Adrenal gland (tissue), 12 donors: ENCODE results near the gene NTMT2. TPM values are rescaled to one million over a fixed set of nuclear protein-coding genes. Genes with fewer than 3 reads are reported as not detected.
A peak's percentile ranks its signal among the peaks of the same experiment; 100 is the strongest.

Source experiments
- DNase-seq, 7 donors: peaks; one replicate each; pipeline ENCODE4 v3.0.0-alpha.2; 2019 to 2020
- H3K27ac ChIP-seq, 5 donors: fragments of 200-600 bp; sonication (generic) in 4 of 5; 1 replicate in 3 of 5; 2 replicates in 2 of 5; pipeline versions ENCODE4 v1.5.1 to v1.8.0; 2016 to 2020; ENCODE audit warnings: mild to moderate bottlenecking in 1 of 5
- H3K27me3 ChIP-seq: fragments of 200-600 bp; 2 replicates; pipeline ENCODE4 v1.8.0; 2021
- H3K36me3 ChIP-seq, 2 donors: fragments of 200-600 bp; replicated peaks in 1 of 2; 1 replicate in 1 of 2; 2 replicates in 1 of 2; pipeline versions ENCODE4 v1.5.1 to v1.8.0; 2018 to 2022
- H3K4me1 ChIP-seq, 2 donors: fragments of 200-600 bp; replicated peaks in 1 of 2; 1 replicate in 1 of 2; 2 replicates in 1 of 2; pipeline versions ENCODE4 v1.5.1 to v1.8.0; 2018 to 2021
- H3K4me3 ChIP-seq, 4 donors: fragments of 200-600 bp; sonication (generic) in 3 of 4; one replicate each; pipeline ENCODE4 v1.5.1; 2016 to 2018
- H3K9me3 ChIP-seq, 3 donors: fragments of 200-600 bp; sonication (generic) in 1 of 3; replicated peaks in 1 of 3; 1 replicate in 2 of 3; 2 replicates in 1 of 3; pipeline versions ENCODE4 v1.5.1 to v1.8.0; 2016 to 2021
- POLR2A ChIP-seq, 2 donors: fragments of 450-650 bp; IDR thresholded peaks; one replicate each; pipeline ENCODE4 v1.6.1; 2017; ENCODE audit warnings: antibody characterized with exemption in 2 of 2, mild to moderate bottlenecking in 2 of 2, moderate library complexity in 1 of 2
- WGBS, 4 donors: extraction: QIAGEN DNeasy Blood & Tissue Kit in 2 of 4; methylation state at CpG; one replicate each; pipeline versions ENCODE4 v1.1.5 to v1.1.7; 2013 to 2017; 5-methylcytosine and 5-hydroxymethylcytosine counted together
- intact Hi-C, 2 donors: fragments of 100-400 bp; cut with DNase I; formaldehyde crosslinking; loops; one replicate each; pipeline versions ENCODE4 v1.14.1 to v1.15.0; 2022 to 2023
- polyA plus RNA-seq, 3 donors: library from polyadenylated mRNA; stranded (reverse); fragments of 200-250 nt in 2 of 3; fragments of 350-450 nt in 1 of 3; fragmentation: Illumina TruSeq in 1 of 3; extraction: RNeasy Lipid Tissue Mini Kit (QIAGEN cat#74804) in 1 of 3; gene quantifications; one replicate each; pipeline ENCODE4 v1.2.3, GENCODE V29; 2013 to 2014
- total RNA-seq, 9 donors: library from RNA; depleted of rRNA in 4 of 9; stranded (reverse); fragments of >200 nt in 4 of 9; fragments of 120-200 nt in 1 of 9; fragmentation: NEBNext Ultra II Directional in 1 of 9; extraction: Animal tissue kit (Norgen Biotek cat#: 25700) in 1 of 9; gene quantifications; one replicate each; pipeline versions ENCODE4 v1.1.0 to v1.2.4, GENCODE V29; 2013 to 2023
- TF ChIP-seq, protein P1 (sequence below), 6 experiments: fragments of 450-650 bp in 4 of 6; fragments of 200-600 bp in 2 of 6; sonication (generic) in 1 of 6; IDR thresholded peaks; 1 replicate in 5 of 6; 2 replicates in 1 of 6; pipeline versions ENCODE4 v1.5.1 to v1.8.0; 2016 to 2021; ENCODE audit warnings: antibody characterized with exemption in 6 of 6, mild to moderate bottlenecking in 2 of 6, moderate library complexity in 1 of 6
- donor health status: healthy with polysubstance abuse.
- donor health status: Bipolar disorder and iron deficiency.
- donor health status: DM: yes; HTN: yes; CAD: no.
- donor health status: DM: no; HTN: no; CAD: no.
- donor health status: DM: no; HTN: no; CAD: no.
- donor health status: DM: yes; HTN: yes; CAD: no.

The NTMT2 gene
- total and polyA plus RNA-seq, 12 donors: not detected

DNA sequence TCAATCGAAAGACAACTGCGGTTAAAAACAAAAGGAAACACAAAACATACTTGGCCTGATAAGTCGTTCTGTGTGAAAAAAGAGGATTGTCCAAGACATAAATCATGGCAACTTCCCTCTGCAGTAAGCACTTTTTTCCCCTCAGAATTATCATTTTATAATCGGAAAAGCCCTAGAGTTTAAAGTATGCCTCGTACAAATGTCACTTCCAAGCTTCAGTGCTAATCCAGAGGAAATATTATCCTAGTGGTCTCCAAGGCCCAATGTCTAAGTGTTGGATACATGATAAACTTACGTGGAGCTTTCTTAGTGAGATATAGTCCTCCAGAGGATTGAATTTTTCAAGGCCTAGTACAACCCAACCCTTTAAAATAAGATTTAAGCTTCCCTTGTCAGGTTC lies 11.2 kb upstream of the NTMT2 start:
- no peaks in the 10 kb centered on the region for H3K4me1 ChIP-seq
- H3K36me3 ChIP-seq: no peaks in the 10 kb centered on the region
- no peak for TF ChIP-seq POLR2A (IDR thresholded peaks at IDR 0.05)
- TF ChIP-seq, protein P1, sequence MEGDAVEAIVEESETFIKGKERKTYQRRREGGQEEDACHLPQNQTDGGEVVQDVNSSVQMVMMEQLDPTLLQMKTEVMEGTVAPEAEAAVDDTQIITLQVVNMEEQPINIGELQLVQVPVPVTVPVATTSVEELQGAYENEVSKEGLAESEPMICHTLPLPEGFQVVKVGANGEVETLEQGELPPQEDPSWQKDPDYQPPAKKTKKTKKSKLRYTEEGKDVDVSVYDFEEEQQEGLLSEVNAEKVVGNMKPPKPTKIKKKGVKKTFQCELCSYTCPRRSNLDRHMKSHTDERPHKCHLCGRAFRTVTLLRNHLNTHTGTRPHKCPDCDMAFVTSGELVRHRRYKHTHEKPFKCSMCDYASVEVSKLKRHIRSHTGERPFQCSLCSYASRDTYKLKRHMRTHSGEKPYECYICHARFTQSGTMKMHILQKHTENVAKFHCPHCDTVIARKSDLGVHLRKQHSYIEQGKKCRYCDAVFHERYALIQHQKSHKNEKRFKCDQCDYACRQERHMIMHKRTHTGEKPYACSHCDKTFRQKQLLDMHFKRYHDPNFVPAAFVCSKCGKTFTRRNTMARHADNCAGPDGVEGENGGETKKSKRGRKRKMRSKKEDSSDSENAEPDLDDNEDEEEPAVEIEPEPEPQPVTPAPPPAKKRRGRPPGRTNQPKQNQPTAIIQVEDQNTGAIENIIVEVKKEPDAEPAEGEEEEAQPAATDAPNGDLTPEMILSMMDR (IDR thresholded peaks at IDR 0.05): no peak
- H3K27ac ChIP-seq: no peak overlapping the region
- no peaks in the 10 kb centered on the region for H3K9me3 ChIP-seq
- no peak overlapping the region for H3K4me3 ChIP-seq
- DNase-seq: no peak
- 62 to 70% (median 66%) methylated on average over 6 of the region's 6 CpGs for WGBS, 4 donors
- intact Hi-C loops: no loop called here
- H3K27me3 ChIP-seq: no peaks in the 10 kb centered on the region

DNA sequence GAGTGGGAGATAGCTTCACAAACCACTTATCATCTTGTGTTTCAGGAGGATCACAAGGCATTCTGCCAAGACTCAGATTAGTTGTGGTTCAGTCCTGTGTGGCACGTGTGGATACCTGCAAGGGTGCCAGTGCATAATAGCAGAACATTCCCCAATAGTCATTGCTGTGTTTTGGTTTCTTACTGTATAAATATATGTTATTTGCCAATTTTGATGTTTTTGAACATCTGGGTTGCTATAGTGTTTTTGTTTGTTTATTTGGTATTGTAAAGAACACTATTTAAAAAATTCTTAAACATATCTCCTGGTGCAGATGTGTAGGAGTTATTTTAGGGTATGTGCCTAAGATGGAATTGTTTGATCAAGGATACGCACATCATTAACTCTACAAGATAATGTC lies 5.4 kb upstream of the NTMT2 start:
- intact Hi-C loops: no loop called here
- no peaks in the 10 kb centered on the region for H3K27me3 ChIP-seq
- DNase-seq: no peak
- WGBS, 4 donors: 73 to 82% (median 78%) methylated on average over 2 of the region's 2 CpGs
- TF ChIP-seq, protein P1 (IDR thresholded peaks at IDR 0.05): no peak
- no peak for TF ChIP-seq POLR2A (IDR thresholded peaks at IDR 0.05)
- H3K36me3 ChIP-seq: no peaks in the 10 kb centered on the region
- no peaks in the 10 kb centered on the region for H3K9me3 ChIP-seq
- H3K27ac ChIP-seq: no peak overlapping the region
- no peak overlapping the region for H3K4me3 ChIP-seq
- H3K4me1 ChIP-seq: no peaks in the 10 kb centered on the region

DNA sequence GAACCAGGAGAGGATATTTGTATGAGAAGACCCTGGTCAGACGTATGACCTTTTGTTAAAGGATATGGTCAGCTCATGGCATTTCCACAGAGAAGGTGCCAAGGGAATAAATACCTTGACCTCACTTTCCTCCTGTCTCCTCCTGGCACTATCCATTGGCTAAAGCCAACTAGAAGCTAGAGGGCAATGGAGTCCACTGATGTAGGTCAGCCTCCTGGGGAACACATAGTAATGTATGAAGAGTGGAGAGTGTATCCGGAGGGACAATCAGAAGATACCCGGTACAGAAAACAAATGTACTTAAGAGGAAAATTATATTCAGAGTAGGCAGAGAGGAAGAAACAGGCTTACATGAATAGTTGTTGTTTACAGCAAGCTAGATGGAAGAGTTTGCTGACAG lies 698 bp upstream of the NTMT2 start:
- WGBS, 4 donors: 89 to 97% (median 94%) methylated on average over 3 of the region's 3 CpGs
- no peak overlapping the region for H3K4me3 ChIP-seq

DNA sequence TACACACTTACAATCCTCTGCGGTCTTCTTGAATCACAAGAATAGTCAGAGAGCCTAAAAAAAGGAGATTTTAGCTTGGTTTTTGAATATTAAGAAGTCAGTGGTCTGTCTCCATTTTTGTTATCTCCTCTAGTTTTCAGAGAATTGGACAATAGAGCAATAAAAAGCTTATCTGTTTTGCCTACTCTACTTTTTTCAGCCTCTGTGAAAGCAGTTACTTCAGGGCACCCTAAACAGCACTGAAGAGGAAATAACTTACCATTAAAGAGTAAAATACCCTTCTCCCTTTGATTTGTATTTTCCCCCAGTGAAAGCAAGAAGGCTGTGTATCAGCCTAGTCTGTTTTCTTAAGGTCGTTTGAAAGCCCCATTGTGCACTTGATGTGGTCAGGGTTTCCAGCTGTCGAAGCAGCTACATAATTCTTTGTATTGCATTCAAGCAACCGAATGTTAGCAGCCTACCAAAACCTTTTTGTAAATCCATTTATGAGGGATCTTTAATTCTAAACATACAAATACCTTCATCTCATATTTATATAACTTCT lies 1.0 kb downstream of the NTMT2 start:
- intact Hi-C loops: no loop called here
- Histone ChIP-seq H3K36me3 (no peaks in the 10 kb centered on the region), H3K27me3 (no peaks in the 10 kb centered on the region), H3K27ac (peak overlapping the region in 1 of 5 donors; percentile 6), H3K4me3 (no peak overlapping the region), H3K9me3 (no peaks in the 10 kb centered on the region), H3K4me1 (peaks cover 5 to 13% of the 10 kb centered on the region in 2 donors)
- no peak for TF ChIP-seq POLR2A (IDR thresholded peaks at IDR 0.05)
- TF ChIP-seq, protein P1 (IDR thresholded peaks at IDR 0.05): no peak
- WGBS, 4 donors: 51 to 58% (median 52%) methylated on average over 4 of the region's 4 CpGs
- no peak for DNase-seq

More for the DNA sequence above, 698 bp upstream of the NTMT2 start:
- H3K4me1 ChIP-seq: peaks cover 5 to 13% of the 10 kb centered on the region in 2 donors
- H3K36me3 ChIP-seq: no peaks in the 10 kb centered on the region
- no peak for TF ChIP-seq POLR2A (IDR thresholded peaks at IDR 0.05)
- TF ChIP-seq, protein P1 (IDR thresholded peaks at IDR 0.05): no peak
- H3K27ac ChIP-seq: no peak overlapping the region
- intact Hi-C loops: no loop called here
- H3K27me3 ChIP-seq: no peaks in the 10 kb centered on the region
- no peaks in the 10 kb centered on the region for H3K9me3 ChIP-seq
- DNase-seq: no peak
